ENCODE results near the gene CC2D1B.

Gene CC2D1B, protein sequence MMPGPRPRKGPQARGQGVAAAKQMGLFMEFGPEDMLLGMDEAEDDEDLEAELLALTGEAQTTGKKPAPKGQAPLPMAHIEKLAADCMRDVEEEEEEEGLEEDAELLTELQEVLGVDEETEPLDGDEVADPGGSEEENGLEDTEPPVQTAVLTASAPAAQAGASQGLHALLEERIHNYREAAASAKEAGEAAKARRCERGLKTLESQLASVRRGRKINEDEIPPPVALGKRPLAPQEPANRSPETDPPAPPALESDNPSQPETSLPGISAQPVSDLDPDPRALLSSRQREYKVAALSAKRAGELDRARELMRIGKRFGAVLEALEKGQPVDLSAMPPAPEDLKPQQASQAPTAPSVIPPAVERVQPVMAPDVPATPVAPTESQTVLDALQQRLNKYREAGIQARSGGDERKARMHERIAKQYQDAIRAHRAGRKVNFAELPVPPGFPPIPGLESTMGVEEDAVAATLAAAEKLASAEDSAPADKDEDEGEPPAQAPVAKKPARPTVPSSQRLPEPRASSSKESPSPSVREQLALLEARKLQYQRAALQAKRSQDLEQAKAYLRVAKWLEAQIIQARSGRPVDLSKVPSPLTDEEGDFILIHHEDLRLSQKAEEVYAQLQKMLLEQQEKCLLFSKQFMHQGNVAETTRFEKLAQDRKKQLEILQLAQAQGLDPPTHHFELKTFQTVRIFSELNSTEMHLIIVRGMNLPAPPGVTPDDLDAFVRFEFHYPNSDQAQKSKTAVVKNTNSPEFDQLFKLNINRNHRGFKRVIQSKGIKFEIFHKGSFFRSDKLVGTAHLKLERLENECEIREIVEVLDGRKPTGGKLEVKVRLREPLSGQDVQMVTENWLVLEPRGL

DNA sequence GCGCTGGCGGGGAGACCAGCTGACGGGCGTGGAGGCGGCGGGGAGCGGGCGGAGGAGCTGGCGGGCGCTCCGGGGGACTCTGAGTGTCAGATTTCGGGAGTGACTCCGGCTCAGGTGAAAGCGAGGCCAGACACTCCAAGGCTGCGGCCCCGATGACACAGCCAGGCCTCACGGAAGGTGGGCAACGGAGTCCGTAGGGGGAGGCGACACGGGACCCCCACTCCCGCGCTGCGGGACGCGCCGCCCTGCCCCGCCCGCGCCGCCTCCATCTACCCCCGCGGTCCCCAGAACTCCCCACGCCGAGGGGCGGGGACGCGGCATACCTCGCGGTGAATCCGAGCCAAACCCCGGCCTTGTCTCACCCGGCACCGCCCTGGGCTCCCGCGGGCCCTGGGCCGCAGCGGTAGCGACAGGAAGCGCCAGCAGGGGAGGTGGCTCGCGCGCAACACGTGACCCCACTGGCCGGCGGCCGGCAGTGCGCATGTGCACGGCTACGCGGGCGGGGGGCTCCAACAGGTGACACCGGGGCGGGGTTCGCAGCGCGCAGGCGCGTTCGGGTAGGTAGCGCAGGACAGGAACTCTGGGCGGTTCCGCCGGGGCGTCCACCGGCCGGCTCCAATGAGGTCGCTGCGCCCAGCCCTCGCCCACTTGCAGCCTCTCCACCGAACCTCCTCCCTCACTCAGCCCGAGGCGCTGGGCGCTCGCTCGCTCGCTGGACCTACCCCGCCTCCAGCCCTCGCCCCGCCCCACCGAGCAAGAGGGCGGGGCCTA lies at the start of gene CC2D1B:
CC2D1B (minus strand) TSS at position 460 of the 771 bp plus-strand sequence. CDS start 1,585 bp downstream, outside the sequence.
- Histone ChIP-seq H3K27me3 (replicated peaks; ENCODE audit: control insufficient read depth, insufficient read depth, low read length) (no peaks in the 10 kb centered on the region), H3K4me3 (replicated peaks; ENCODE audit: low read depth, low read length) (peak within 1 kb of the TSS; percentile 86), H3K36me3 (ENCODE audit: control insufficient read depth, insufficient read depth, low read length) (peaks cover 10% of the 10 kb centered on the region)
- TF ChIP-seq, protein P1, sequence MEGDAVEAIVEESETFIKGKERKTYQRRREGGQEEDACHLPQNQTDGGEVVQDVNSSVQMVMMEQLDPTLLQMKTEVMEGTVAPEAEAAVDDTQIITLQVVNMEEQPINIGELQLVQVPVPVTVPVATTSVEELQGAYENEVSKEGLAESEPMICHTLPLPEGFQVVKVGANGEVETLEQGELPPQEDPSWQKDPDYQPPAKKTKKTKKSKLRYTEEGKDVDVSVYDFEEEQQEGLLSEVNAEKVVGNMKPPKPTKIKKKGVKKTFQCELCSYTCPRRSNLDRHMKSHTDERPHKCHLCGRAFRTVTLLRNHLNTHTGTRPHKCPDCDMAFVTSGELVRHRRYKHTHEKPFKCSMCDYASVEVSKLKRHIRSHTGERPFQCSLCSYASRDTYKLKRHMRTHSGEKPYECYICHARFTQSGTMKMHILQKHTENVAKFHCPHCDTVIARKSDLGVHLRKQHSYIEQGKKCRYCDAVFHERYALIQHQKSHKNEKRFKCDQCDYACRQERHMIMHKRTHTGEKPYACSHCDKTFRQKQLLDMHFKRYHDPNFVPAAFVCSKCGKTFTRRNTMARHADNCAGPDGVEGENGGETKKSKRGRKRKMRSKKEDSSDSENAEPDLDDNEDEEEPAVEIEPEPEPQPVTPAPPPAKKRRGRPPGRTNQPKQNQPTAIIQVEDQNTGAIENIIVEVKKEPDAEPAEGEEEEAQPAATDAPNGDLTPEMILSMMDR (IDR thresholded peaks at IDR 0.05; ENCODE audit: insufficient read depth, low read length, poor library complexity, severe bottlenecking): peak; percentile 2
- peak; percentile 100 for DNase-seq (ENCODE audit: extremely low read depth, insufficient read length)

DNA sequence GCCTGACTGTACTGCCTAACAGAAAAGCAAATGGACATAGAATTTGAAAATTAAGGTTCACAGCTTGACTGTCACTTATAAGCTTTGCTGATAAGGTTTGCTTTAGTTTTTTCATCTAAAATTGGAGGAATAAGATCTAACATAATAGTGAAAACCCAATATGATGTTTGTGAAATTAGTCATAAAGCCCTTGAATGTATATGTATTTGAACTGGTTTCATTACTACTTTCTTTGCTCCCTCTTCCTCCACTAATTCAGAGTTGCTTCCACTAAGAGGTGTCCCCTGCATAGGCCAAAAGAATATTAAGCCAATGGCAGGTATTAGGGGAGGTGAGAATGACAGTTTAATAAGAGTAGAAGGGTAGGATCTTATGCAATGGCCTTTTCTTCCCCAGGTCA lies 48.9 kb upstream of the CC2D1B start:
- DNase-seq (ENCODE audit: extremely low read depth, insufficient read length): no peak
- TF ChIP-seq, protein P1 (IDR thresholded peaks at IDR 0.05; ENCODE audit: insufficient read depth, low read length, poor library complexity, severe bottlenecking): no peak
- Histone ChIP-seq H3K36me3 (ENCODE audit: control insufficient read depth, insufficient read depth, low read length) (peaks cover 32% of the 10 kb centered on the region), H3K27me3 (replicated peaks; ENCODE audit: control insufficient read depth, insufficient read depth, low read length) (no peaks in the 10 kb centered on the region), H3K4me3 (replicated peaks; ENCODE audit: low read depth, low read length) (no peak overlapping the region)

DNA sequence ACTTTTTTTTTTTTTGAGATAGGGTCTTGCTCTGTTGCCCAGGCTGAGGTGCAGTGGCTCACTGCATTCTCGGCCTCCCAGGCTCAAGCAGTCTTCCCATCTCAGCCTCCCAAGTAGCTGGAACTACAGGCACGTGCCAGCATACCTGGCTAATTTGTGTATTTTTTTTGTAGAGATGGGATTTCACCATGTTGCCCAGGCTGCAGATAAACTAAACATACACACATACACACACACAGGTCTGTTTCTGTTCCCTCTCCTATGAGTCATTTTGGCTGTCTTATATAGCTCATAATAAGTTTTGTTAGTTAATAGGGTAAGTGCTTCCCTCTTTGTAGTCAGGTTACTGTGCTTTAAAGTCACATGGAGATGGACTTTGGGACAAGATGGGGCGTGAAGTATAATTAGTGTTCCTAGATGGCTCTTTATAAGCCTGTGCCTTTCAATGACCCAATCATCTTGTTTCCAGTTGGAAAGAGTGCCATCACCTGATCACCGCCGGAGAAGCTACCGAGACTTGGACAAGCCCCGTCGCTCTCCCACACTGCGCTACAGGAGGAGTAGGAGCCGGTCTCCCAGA lies 47.5 kb upstream of the CC2D1B start:
- Histone ChIP-seq H3K27me3 (replicated peaks; ENCODE audit: control insufficient read depth, insufficient read depth, low read length) (no peaks in the 10 kb centered on the region), H3K4me3 (replicated peaks; ENCODE audit: low read depth, low read length) (no peak overlapping the region), H3K36me3 (ENCODE audit: control insufficient read depth, insufficient read depth, low read length) (peaks cover 36% of the 10 kb centered on the region)
- DNase-seq (ENCODE audit: extremely low read depth, insufficient read length): no peak
- TF ChIP-seq, protein P1 (IDR thresholded peaks at IDR 0.05; ENCODE audit: insufficient read depth, low read length, poor library complexity, severe bottlenecking): no peak

DNA sequence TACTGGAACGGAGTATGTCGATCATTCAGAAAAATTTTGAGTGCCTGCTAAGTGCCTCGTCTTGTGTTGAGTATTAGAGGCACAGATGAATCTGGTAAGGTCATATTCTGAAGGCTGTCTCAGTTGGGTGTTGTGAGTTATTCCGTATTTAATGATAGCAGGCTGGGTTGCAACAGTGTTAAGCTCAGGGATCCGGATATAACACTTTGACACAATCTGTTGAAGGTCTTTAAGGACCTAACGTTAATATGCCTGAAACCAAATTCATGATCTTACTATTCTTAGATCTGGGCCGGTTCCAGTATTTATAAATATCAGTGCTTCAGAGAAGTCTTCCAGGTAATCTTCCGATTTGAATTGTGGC lies 39.0 kb upstream of the CC2D1B start:
- no peaks in the 10 kb centered on the region for H3K27me3 ChIP-seq (replicated peaks; ENCODE audit: control insufficient read depth, insufficient read depth, low read length)
- H3K36me3 ChIP-seq (ENCODE audit: control insufficient read depth, insufficient read depth, low read length): peaks cover 6% of the 10 kb centered on the region
- DNase-seq (ENCODE audit: extremely low read depth, insufficient read length): no peak
- peak overlapping the region; percentile 96 for H3K4me3 ChIP-seq (replicated peaks; ENCODE audit: low read depth, low read length)
- TF ChIP-seq, protein P1 (IDR thresholded peaks at IDR 0.05; ENCODE audit: insufficient read depth, low read length, poor library complexity, severe bottlenecking): no peak

Data from GM06990 (cell line).